ENCODE results near the gene KLHL40.

The KLHL40 gene

DNA sequence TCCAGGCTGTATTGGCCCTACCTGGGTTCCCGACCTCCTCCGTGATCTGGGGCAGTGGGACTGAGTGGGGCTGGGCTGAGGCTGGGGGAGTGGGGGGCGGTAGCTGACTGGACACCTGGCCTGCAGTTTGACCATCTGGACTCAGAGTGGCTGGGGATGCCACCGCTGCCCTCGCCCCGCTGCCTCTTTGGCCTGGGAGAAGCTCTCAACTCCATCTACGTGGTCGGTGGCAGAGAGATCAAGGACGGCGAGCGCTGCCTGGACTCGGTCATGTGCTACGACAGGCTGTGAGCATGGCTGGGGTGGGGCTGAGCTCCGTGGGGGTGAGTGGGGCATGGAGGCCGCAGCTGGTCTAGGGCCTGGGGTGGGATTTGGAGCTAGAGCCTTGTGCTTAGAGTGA lies 2.7 kb downstream of the KLHL40 start:
- in situ Hi-C loops (cut with MboI; ENCODE audit: low sequenced_read_pairs) = no loop called here

DNA sequence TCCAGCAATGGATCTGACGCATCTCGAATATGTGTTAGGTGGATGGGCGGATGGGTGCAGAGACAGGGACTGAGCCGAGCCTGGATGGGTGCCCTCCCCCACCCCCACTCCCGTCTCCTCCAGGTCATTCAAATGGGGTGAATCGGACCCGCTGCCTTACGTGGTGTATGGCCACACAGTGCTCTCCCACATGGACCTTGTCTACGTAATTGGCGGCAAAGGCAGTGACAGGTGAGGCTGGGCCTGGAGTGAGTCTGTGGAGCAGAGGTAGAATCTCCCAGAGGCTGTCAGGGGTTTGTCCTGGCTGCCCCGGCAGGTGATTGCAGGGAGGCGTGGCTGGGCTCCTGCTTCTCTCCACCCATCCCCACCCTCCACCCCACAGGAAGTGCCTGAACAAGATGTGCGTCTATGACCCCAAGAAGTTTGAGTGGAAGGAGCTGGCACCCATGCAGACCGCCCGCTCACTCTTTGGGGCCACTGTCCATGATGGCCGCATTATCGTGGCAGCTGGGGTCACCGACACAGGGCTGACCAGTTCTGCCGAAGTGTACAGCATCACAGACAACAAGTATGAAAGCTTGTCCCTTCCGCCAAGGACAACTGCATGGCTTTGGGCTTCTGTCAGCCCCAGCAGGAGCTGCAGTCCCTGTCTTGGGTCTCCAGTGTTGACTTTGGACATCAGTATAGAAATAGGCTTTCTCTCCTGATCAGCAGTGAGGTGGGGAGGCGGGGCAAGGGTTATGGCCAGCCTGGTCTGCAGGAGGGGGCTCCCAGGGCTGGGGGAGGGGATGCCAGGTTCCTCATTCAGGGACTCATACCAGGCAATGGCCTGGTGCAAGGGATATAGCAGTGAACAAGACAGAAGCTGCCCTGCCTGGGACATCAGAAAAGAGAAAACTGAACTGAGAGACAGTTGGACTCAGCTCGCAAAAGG lies 3.4 kb downstream of the KLHL40 start:
- in situ Hi-C loops (cut with MboI; ENCODE audit: low sequenced_read_pairs) = no loop called here

GRCh38 chr3:42689421-42690014 lies 4.2 kb downstream of the KLHL40 start:
- in situ Hi-C loops (cut with MboI; ENCODE audit: low sequenced_read_pairs) = no loop called here

DNA sequence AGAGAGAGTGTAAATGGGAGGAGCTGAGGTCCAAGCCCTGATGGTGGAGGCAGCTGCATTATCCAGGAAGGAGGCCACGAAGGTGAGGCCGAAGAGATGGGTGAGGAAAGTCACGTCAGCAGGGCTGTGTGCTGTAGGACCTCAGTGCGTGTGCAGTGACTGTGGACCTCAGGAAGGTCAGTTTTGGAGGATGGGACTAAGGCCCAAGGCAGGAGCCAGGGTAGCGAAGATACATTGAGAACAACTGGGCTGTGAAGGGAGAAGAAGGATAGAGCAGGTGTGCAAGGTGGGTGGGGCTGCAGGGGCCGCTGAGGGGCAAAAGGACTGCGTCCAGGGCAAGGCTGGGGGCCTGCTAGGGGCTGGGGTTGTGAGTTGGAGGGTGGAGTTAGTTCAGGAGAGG lies 4.9 kb downstream of the KLHL40 start:
- in situ Hi-C loops (cut with MboI; ENCODE audit: low sequenced_read_pairs) = no loop called here

DNA sequence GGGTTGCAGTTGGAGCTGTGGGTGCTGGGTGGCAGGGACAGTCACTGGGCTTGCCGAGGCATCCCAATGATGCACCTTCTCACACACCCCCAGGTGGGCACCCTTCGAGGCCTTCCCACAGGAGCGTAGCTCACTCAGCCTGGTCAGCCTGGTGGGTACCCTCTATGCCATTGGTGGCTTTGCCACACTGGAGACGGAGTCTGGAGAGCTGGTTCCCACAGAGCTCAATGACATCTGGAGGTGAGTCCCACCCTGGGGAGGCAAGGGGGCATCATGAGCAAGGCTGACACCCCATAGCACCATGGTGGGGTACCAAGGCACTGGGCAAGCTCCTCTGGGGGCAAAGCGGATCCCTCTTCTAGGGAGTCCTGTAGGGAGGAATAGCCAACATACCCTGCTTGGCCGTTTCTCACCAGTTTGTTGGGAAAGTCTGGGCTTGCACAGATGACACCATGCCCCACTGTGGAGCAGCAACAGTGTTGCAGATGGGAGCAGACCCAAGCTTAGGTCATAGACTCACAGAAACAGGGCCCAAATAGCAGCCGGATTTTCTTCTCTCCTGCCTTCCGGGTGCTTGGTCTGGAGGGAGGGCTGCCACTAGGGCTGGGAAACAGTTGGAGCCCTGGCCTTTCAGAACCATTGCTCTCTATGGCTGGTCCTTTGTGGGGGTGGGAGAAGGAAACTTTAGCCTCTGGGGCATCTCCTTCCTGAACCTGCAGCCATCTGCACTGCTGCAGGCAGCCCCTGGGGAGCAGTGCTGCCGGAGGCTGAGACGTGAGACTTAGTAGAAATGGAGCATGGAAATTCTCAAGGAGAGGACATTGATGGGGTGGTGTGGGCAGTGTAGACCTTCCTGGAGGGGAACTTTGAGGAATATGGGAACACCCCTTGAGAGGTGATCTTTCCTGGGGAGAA lies 5.7 kb downstream of the KLHL40 start:
- in situ Hi-C loops (cut with MboI; ENCODE audit: low sequenced_read_pairs) = no loop called here

DNA sequence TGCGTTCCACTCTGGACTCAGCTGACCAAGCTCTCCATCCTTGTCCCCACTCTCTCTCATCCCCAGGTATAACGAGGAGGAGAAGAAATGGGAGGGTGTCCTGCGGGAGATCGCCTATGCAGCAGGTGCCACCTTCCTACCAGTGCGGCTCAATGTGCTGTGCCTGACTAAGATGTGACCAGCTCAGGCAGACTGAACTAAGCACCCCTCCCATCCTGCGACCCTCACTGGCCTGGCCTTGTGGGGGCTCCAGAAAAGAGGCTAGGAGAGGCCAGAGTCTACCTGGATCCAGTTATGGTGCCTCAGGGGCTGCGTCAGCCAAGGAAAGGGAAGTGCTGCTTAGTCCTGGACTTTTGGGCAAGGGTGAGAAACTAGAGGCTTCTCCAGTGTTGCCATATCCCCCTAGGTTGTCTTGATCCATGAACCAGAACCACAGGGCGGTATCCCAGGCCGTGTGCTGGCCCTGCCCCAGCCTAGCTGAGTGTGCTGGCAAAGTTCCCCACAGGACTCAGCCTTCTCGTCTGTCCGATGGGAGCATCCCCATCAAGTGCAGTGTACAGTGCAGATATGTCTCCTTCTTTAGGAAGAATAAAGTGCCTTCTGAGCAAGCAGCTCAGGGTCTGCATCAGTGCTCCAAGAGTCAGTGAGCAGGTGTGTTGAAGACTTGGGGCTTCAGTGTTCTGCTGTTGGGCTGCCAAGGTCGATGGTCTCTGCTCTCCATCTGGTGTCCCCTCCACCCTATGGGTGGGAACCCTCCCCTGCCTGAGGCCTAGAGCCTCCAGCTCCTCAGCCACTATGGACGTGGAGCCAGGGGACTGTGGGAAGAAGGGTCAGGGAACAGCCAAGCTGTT lies 6.7 kb downstream of the KLHL40 start:
- in situ Hi-C loops (cut with MboI; ENCODE audit: low sequenced_read_pairs) = no loop called here

- in situ Hi-C loops (cut with MboI; ENCODE audit: low sequenced_read_pairs) = no loop called here
Observed at GRCh38 chr3:42692667-42693529, 7.6 kb downstream of the KLHL40 start.

- in situ Hi-C loops (cut with MboI; ENCODE audit: low sequenced_read_pairs) = no loop called here
Observed at GRCh38 chr3:42693530-42693930, 8.2 kb downstream of the KLHL40 start.

DNA sequence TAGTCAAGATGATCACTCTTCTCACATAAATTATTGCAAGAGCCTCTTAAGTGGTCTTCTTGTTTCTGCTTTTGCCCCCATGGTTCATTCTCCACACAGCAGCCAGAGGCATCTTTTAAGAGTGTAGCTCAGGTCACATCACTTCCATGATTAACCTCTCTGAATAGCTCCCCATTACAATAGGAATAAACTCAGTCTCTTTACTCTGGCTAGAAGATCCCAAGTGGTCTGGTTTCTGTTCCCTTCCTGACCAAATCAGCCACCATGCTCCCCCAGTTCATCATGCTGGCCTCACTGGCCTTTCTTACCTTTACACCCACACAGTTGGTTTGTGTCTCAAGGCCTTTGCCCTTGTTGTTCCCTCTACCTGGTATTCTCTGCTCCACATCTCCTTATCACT lies 9.0 kb downstream of the KLHL40 start:
- in situ Hi-C loops (cut with MboI; ENCODE audit: low sequenced_read_pairs) = no loop called here

GRCh38 chr3:42696356-42697288 lies 11.3 kb downstream of the KLHL40 start:
- in situ Hi-C loops (cut with MboI; ENCODE audit: low sequenced_read_pairs) = no loop called here

GRCh38 chr3:42697289-42698051 lies 12.1 kb downstream of the KLHL40 start:
- in situ Hi-C loops (cut with MboI; ENCODE audit: low sequenced_read_pairs) = no loop called here

DNA sequence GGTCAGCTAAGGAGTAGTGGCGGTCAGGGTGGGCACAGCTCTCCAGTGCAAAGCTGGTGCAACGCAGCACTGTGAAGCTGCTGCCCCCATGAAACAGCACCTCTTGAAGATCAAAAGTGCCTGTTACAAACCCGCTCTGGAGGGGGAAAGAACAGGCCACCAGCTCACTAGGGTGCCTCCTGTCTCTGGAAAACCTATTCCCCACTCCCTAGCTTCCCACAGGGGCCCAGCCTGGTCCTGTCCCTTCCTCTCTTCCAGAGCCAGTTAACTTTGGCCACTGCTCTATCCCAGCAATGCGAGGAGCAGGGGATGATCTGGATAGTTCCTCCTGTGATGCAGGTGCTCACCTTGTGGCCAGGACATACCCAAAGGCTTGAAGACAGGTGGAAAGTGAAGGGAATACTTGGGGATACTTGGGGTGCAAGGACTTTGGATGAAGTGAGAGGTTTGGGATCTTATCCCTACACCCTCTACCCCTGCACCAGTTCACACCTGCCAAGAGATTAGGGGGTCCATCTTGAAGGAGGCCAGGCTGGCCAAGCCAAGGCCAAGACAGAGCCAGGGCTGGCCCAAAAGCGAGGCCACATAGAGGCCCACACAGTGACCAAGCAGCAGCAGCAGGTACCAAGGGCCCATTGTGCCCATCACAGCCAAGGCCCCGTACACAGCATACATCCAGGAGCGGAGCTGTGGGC lies 13.0 kb downstream of the KLHL40 start:
- in situ Hi-C loops (cut with MboI; ENCODE audit: low sequenced_read_pairs) = no loop called here

DNA sequence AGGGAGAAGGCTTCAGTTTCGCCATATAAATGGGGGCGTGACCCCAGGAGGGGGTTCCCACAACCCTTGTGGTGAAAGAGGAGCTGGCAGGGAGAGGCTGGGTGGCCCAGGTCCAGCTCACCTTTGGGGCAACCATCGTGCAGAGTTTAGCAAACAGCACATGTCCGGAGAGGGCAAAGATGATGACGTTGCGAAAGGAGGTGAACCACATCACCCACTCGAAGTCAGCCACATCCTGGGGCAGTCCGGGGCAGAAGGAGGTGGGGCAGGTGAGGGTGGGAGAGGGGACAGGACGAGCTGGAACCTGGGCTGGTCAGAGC lies 13.5 kb downstream of the KLHL40 start:
- in situ Hi-C loops (cut with MboI; ENCODE audit: low sequenced_read_pairs) = no loop called here

GRCh38 chr3:42699511-42699971 lies 14.2 kb downstream of the KLHL40 start:
- in situ Hi-C loops (cut with MboI; ENCODE audit: low sequenced_read_pairs) = no loop called here

DNA sequence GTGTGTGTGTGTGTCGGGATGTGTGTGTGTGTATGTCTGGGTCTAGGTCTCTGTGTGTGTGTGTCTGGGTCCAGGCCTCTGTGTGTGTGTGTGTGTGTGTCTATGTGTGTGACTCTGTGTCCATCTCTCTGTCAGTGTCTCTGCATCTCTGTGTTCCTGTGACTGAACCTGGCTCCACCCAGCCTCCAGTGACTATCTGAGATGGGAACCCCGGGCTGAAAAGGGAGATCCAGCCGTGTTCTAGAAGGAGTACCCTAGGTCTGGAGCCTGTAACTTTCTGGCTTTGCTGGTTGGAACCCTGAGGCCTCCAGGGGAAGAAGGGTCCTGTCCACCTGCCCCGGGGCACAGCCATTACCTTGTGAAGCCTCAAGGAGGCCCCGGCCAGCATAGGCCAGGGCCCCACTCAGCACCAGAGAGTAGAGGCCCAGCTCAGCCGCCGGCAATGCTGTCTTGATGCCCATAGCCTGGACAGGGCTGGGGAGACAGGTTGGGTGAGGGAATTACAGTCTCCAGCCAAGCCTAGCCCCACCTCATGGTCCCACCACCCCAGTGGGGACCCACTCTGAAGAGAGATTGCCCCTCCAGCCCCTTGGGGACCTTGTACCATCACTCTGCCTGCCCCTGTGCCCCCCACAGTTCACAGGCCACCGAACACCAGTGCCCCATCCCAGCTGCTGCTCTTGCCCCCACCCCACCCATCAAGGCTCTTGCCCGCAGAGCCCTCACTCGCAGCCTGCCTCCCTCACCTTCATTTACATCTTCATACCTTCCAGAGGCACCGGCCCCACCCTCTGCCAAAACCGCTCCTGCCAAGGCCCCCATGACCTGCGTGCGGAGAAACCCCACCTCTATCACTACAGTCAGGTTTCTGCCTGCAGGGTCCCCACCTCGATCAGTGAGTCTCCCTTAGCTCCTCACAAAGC lies 15.3 kb downstream of the KLHL40 start:
- in situ Hi-C loops (cut with MboI; ENCODE audit: low sequenced_read_pairs) = no loop called here

Measured in hTERT RPE-1 (cell line).